ENCODE data around the gene ARHGEF10L.

The ARHGEF10L gene

DNA sequence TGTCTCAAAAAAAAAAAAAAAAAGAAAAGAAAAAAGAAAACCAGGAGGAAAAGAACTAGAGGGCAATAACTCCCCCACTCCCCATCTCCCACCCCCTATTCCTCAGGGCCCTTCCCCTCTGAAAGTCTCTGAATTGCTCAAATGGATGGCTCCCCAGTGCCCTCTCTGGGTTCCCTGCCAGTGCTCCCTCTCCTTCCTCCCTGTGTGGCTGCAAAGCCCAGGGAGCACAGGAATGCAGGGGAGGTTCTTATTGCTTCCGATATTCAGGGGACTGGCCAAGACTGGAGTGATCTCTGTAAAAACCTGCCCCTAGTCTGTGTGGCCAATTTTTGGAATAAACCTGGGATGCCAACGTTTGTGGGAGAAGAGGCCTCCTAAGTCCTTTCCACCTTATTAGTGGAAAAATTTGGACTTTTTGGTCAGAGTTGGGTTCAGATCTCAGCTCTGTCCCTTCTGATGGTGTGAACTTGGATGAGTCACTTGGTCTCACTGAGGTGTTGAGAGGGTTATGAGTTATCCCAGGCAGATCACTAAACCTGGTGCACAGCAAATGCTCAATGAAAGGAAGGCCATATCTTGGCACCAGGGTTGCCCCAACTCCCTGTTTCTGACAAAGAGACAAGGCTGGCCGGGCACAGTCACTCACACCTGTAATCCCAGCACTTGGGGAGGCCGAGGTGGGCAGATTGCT lies 13.4 kb upstream of the ARHGEF10L start:
- H3K9ac ChIP-seq (ENCODE audit: low read depth, low read length) = no peak overlapping the region
- no peak overlapping the region for H3K4me3 ChIP-seq (ENCODE audit: low read length)
- H3K36me3 ChIP-seq (ENCODE audit: insufficient read depth, low read depth, low read length) = no peaks in the 10 kb centered on the region
- H3K9me3 ChIP-seq (ENCODE audit: insufficient read depth, low read depth, low read length) = no peaks in the 10 kb centered on the region
- H3K27me3 ChIP-seq (ENCODE audit: insufficient read depth, low read length) = no peaks in the 10 kb centered on the region
- H3K4me1 ChIP-seq (ENCODE audit: insufficient read depth, low read length) = peaks cover 15% of the 10 kb centered on the region
- no peak overlapping the region for H3K27ac ChIP-seq (ENCODE audit: low read length)

DNA sequence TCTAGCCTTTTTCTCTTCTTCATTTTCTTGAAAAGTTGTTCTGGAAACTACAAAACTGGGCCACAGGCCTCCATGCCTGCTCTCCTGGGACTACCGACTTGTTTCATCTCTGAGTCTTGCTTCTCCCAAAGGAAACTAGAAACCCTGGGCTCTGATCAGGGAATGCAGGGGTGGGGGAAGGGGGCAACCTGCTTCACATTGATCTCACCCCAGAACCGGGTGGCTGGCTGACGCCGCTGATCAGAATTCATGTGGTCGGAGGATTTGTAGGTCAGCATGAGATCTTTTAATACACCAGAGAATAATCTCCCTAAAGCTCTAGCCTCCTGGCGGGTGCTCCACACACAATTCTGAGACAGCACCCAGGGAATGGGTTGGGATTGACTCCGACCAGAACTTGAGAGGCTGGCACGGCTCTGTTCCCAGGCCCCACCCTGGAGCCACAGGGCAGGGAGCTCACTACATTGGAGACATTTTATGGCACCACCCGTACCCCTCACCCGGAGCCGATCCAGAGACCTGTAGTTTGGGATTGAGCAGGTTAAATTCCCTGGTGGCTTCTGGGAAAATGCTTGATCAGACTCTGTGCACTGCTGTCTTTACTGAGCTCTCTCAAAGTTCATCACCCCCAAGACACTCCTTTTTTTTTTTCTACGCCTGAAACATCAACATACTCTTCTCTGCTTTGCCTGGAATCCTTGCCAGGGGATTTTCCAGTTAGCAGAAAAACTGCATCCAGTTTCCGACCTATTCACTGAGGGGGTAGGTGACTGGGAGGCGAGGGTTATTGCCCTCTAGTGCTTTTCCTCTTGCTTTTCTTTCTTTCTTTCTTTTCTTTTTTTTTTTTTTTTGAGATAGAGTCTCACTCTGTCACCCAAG lies 12.2 kb upstream of the ARHGEF10L start:
- Histone ChIP-seq H3K9ac (ENCODE audit: low read depth, low read length) (peak overlapping the region; percentile 41; the same call in 1 of the 2 replicates), H3K4me1 (ENCODE audit: insufficient read depth, low read length) (peaks cover 14% of the 10 kb centered on the region), H3K27me3 (ENCODE audit: insufficient read depth, low read length) (no peaks in the 10 kb centered on the region), H3K36me3 (ENCODE audit: insufficient read depth, low read depth, low read length) (no peaks in the 10 kb centered on the region), H3K4me3 (ENCODE audit: low read length) (no peak overlapping the region), H3K9me3 (ENCODE audit: insufficient read depth, low read depth, low read length) (no peaks in the 10 kb centered on the region), H3K27ac (ENCODE audit: low read length) (no peak overlapping the region)

- Histone ChIP-seq H3K36me3 (ENCODE audit: insufficient read depth, low read depth, low read length) (no peaks in the 10 kb centered on the region), H3K9me3 (ENCODE audit: insufficient read depth, low read depth, low read length) (no peaks in the 10 kb centered on the region), H3K27ac (ENCODE audit: low read length) (no peak overlapping the region), H3K4me3 (ENCODE audit: low read length) (no peak overlapping the region), H3K27me3 (ENCODE audit: insufficient read depth, low read length) (no peaks in the 10 kb centered on the region), H3K4me1 (ENCODE audit: insufficient read depth, low read length) (peaks cover 16% of the 10 kb centered on the region), H3K9ac (ENCODE audit: low read depth, low read length) (no peak overlapping the region)
These were observed 10.1 kb upstream of the ARHGEF10L start for GRCh38 chr1:17529381-17529780.

- Histone ChIP-seq H3K4me1 (ENCODE audit: insufficient read depth, low read length) (peaks cover 13% of the 10 kb centered on the region), H3K36me3 (ENCODE audit: insufficient read depth, low read depth, low read length) (no peaks in the 10 kb centered on the region), H3K9me3 (ENCODE audit: insufficient read depth, low read depth, low read length) (no peaks in the 10 kb centered on the region), H3K9ac (ENCODE audit: low read depth, low read length) (no peak overlapping the region), H3K27me3 (ENCODE audit: insufficient read depth, low read length) (no peaks in the 10 kb centered on the region), H3K4me3 (ENCODE audit: low read length) (no peak overlapping the region), H3K27ac (ENCODE audit: low read length) (no peak overlapping the region)
These were observed 8.2 kb upstream of the ARHGEF10L start for GRCh38 chr1:17531343-17531681.

- Histone ChIP-seq H3K9ac (ENCODE audit: low read depth, low read length) (no peak overlapping the region), H3K4me3 (ENCODE audit: low read length) (no peak overlapping the region), H3K27ac (ENCODE audit: low read length) (no peak overlapping the region), H3K9me3 (ENCODE audit: insufficient read depth, low read depth, low read length) (no peaks in the 10 kb centered on the region), H3K27me3 (ENCODE audit: insufficient read depth, low read length) (no peaks in the 10 kb centered on the region), H3K36me3 (ENCODE audit: insufficient read depth, low read depth, low read length) (no peaks in the 10 kb centered on the region), H3K4me1 (ENCODE audit: insufficient read depth, low read length) (peaks cover 12% of the 10 kb centered on the region)
These were observed 7.6 kb upstream of the ARHGEF10L start for GRCh38 chr1:17531682-17532487.

DNA sequence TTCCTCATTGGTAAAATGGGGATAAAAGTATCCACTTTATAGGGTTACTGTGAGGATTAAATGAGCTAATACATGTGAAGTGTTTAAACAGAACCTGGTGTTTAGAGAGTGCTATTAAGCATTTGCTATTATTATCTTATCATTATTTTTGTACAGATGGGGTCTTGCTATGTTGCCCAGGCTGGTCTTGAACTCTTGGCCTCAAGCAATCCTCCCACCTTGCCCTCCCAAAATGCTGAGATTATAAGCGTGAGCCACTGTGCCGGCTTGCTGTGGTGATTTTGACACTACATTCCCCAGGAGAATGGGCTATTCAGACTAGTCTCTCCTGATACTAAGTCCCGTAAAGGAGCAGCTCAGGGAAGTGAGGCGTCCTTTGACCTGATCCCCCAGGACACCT lies 6.3 kb upstream of the ARHGEF10L start:
- peaks cover 9% of the 10 kb centered on the region; the same call in 1 of the 2 replicates for H3K4me1 ChIP-seq (ENCODE audit: insufficient read depth, low read length)
- H3K9ac ChIP-seq (ENCODE audit: low read depth, low read length) = no peak overlapping the region
- no peaks in the 10 kb centered on the region for H3K36me3 ChIP-seq (ENCODE audit: insufficient read depth, low read depth, low read length)
- H3K27ac ChIP-seq (ENCODE audit: low read length) = no peak overlapping the region
- no peaks in the 10 kb centered on the region for H3K27me3 ChIP-seq (ENCODE audit: insufficient read depth, low read length)
- H3K4me3 ChIP-seq (ENCODE audit: low read length) = no peak overlapping the region
- no peaks in the 10 kb centered on the region for H3K9me3 ChIP-seq (ENCODE audit: insufficient read depth, low read depth, low read length)

- Histone ChIP-seq H3K9ac (ENCODE audit: low read depth, low read length) (no peak overlapping the region), H3K4me1 (ENCODE audit: insufficient read depth, low read length) (peaks cover 16% of the 10 kb centered on the region; the same call in 1 of the 2 replicates), H3K27me3 (ENCODE audit: insufficient read depth, low read length) (no peaks in the 10 kb centered on the region), H3K27ac (ENCODE audit: low read length) (no peak overlapping the region), H3K4me3 (ENCODE audit: low read length) (no peak overlapping the region), H3K9me3 (ENCODE audit: insufficient read depth, low read depth, low read length) (no peaks in the 10 kb centered on the region), H3K36me3 (ENCODE audit: insufficient read depth, low read depth, low read length) (no peaks in the 10 kb centered on the region)
These were observed 4.1 kb upstream of the ARHGEF10L start for GRCh38 chr1:17535300-17535936.

- H3K4me1 ChIP-seq (ENCODE audit: insufficient read depth, low read length) = peaks cover 16% of the 10 kb centered on the region; the same call in 1 of the 2 replicates
- H3K36me3 ChIP-seq (ENCODE audit: insufficient read depth, low read depth, low read length) = no peaks in the 10 kb centered on the region
- no peaks in the 10 kb centered on the region for H3K9me3 ChIP-seq (ENCODE audit: insufficient read depth, low read depth, low read length)
- H3K27me3 ChIP-seq (ENCODE audit: insufficient read depth, low read length) = no peaks in the 10 kb centered on the region
- H3K9ac ChIP-seq (ENCODE audit: low read depth, low read length) = peak overlapping the region; percentile 49; the same call in 1 of the 2 replicates
- 0 out of 2 replicates have a peak overlapping the region, but pooled peaks have one; percentile 62 for H3K4me3 ChIP-seq (ENCODE audit: low read length)
- no peak overlapping the region for H3K27ac ChIP-seq (ENCODE audit: low read length)
These were observed 1.5 kb upstream of the ARHGEF10L start for GRCh38 chr1:17538010-17538409.

DNA sequence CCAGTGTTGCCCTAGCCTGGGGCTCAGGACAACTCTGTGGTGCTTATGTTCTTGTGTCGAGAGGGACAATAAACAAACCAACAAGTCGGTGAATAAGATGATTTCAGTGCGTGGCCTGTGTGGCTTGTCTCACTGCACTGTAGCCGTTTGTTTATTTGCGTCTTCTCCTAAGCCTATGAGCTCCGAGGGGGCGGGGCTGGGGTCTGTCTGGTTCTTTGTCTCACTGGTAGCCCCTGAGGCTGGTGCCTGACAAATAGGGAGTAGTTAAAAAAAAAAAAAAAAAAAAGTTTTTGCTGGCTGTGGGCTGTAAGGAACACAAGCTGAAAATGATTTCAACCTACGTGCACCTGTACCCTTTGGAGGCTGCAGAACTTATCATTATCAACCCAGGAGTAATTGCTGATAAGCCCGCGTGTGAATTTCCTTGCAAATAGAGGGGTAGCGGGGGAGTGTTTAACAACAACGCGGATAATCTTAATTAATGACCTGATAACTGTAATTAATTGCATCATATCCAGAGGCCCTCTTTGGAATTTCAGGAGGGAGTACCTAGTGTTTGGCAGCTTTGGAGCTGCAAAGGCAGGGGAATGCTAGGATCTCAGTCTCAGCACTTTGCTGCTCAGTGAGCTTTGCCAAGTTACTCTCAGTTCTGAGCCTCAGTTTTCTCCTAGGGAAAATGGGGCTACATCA lies 925 bp upstream of the ARHGEF10L start:
- Histone ChIP-seq H3K27ac (ENCODE audit: low read length) (no peak overlapping the region), H3K27me3 (ENCODE audit: insufficient read depth, low read length) (no peaks in the 10 kb centered on the region), H3K9me3 (ENCODE audit: insufficient read depth, low read depth, low read length) (no peaks in the 10 kb centered on the region), H3K9ac (ENCODE audit: low read depth, low read length) (peak overlapping the region; percentile 49; the same call in 1 of the 2 replicates), H3K4me1 (ENCODE audit: insufficient read depth, low read length) (peaks cover 16% of the 10 kb centered on the region; the same call in 1 of the 2 replicates), H3K36me3 (ENCODE audit: insufficient read depth, low read depth, low read length) (no peaks in the 10 kb centered on the region), H3K4me3 (ENCODE audit: low read length) (peak overlapping the region; percentile 62)

DNA sequence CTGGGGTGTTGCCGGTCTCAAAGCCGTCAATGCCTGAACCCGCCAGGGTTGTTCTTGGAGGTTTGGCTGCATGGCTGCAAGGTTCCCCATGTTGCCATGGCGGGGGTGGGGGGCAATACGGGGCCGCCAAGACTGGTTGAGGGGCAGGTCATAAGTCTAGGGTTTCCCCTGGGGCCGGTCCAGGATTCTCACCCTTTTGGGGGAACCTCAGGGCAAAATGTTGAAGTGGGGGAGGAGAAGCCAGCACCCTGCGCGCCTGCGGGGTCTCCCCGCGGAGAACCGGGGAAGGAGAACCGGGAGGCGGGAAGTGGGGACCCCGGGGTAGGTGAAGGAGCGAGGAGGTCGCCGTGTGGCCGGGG lies 401 bp upstream of the ARHGEF10L start:
- Histone ChIP-seq H3K4me1 (ENCODE audit: insufficient read depth, low read length) (peaks cover 16% of the 10 kb centered on the region; the same call in 1 of the 2 replicates), H3K9me3 (ENCODE audit: insufficient read depth, low read depth, low read length) (no peaks in the 10 kb centered on the region), H3K27me3 (ENCODE audit: insufficient read depth, low read length) (no peaks in the 10 kb centered on the region), H3K4me3 (ENCODE audit: low read length) (peak overlapping the region; percentile 62; the same call in 1 of the 2 replicates), H3K27ac (ENCODE audit: low read length) (no peak overlapping the region), H3K36me3 (ENCODE audit: insufficient read depth, low read depth, low read length) (no peaks in the 10 kb centered on the region), H3K9ac (ENCODE audit: low read depth, low read length) (peak overlapping the region; percentile 41; the same call in 1 of the 2 replicates)

Data from iPS-20b (cell line).